ENCODE measurements around the gene ACTR3. TPM values are rescaled to one million over a fixed set of nuclear protein-coding genes. Genes with fewer than 3 reads are reported as not detected.

ACTR3 gene
- total and polyA plus RNA-seq, 2 of the 4 experiments (the other 2 are of a cell fraction), result 246 to 307 TPM

DNA sequence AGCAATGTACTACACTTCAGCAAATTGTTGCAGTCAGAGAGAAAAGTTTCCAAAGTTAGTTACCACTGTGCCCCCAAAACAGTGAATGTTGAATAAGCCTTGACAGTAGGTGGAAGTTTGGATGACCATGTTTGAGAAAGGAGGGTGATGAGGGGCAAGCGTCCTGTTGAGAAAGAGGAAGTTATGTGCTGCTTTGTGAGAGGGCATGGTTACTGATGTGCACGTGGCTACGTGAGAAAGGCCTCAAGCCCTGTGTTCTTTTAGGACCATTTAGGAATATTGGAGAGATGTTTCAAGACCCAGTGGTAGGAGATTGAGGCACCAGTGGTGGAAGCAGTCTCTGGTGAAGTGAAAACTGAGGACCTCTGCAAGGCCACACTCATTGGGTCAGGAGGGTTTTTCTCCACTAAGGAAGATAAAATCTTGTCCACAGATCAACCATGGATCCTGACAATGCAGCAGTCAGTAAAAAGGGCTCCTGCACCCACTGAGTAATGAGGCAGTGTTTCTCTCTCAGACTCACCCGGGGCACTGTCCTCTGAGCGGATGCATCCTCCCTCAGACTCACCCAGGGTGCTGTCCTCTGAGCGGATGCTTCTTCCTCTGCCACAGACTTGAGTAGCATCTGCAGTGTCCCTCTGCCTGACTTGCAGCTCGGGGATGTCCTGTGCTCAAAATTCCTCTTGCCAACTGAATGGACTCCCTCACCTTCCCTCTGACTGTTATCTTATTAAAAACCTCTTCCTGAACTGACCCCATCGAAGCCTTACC is 34.7 kb upstream of the ACTR3 start:
- H3K23ac ChIP-seq (ENCODE audit: low read depth, low read length), result no peak overlapping the region
- no peak overlapping the region for H4K8ac ChIP-seq (ENCODE audit: low read depth in 2 of 2, low read length in 2 of 2)
- no peak overlapping the region for H2AK5ac ChIP-seq (ENCODE audit: low read depth, low read length)
- H2BK5ac ChIP-seq (ENCODE audit: low read depth, low read length, poor library complexity, severe bottlenecking), result no peak overlapping the region
- POLR2A ChIA-PET (ENCODE audit: unreplicated experiment), result no interaction called here
- no peak for TF ChIP-seq RCOR1 (IDR thresholded peaks at IDR 0.05; ENCODE audit: insufficient replicate concordance, low read length)
- no peak for TF ChIP-seq FOS (IDR thresholded peaks at IDR 0.05; ENCODE audit: low read depth, low read length)
- WGBS, 2 experiments (ENCODE audit: extremely low coverage in 2 of 2, insufficient read length in 1 of 2), result 96% methylated on average over 5 of the region's 8 CpGs; no CpG with 5 or more reads in 1 of the 2 experiments
- in situ Hi-C loops (cut with MboI; ENCODE audit: low sequenced_read_pairs), result no loop called here
- dilution Hi-C loops (cut with HindIII; ENCODE audit: low sequenced_read_pairs, unreplicated experiment), result no loop called here
- H3K9me1 ChIP-seq (ENCODE audit: insufficient read depth, low read length), result no peaks in the 10 kb centered on the region
- H3K9ac ChIP-seq (ENCODE audit: low read depth, low read length), result no peak overlapping the region
- no peak overlapping the region for H2BK15ac ChIP-seq (ENCODE audit: low read depth, low read length)
- intact Hi-C loops (cut with micrococcal nuclease), result no loop called here
- H3K27me3 ChIP-seq (ENCODE audit: control insufficient read depth, insufficient read depth, low read length), result no peaks in the 10 kb centered on the region
- H2BK20ac ChIP-seq (ENCODE audit: low read depth, low read length), result no peak overlapping the region
- no peaks in the 10 kb centered on the region for H3K79me1 ChIP-seq (ENCODE audit: low read depth in 1 of 2, low read length in 2 of 2)
- no peak overlapping the region for H3K4me3 ChIP-seq (ENCODE audit: insufficient read depth, low read depth, low read length)
- H3K14ac ChIP-seq (replicated peaks; ENCODE audit: low read depth, low read length), result no peak overlapping the region
- no peak overlapping the region for H4K5ac ChIP-seq (ENCODE audit: low read depth, low read length)
- no peak overlapping the region for H3K27ac ChIP-seq (ENCODE audit: insufficient read depth, low read length)
- no peak overlapping the region for H3K18ac ChIP-seq (ENCODE audit: low read depth, low read length)
- peaks cover 4% of the 10 kb centered on the region; the same call in 1 of the 2 replicates for H3K4me1 ChIP-seq (ENCODE audit: control insufficient read depth, insufficient read depth, low read length)
- H2BK120ac ChIP-seq (ENCODE audit: low read depth, low read length), result no peak overlapping the region
- H3K4me2 ChIP-seq (ENCODE audit: low read depth, low read length), result no peak overlapping the region
- no peak overlapping the region for H2AFZ ChIP-seq (replicated peaks; ENCODE audit: low read length, poor library complexity)
- CTCF ChIA-PET, result no interaction called here
- DNase-seq, result no peak
- no peak overlapping the region for H3K56ac ChIP-seq (ENCODE audit: extremely low read depth, insufficient read depth, low read length)
- H4K20me1 ChIP-seq (ENCODE audit: insufficient read depth, low read length), result no peaks in the 10 kb centered on the region
- no peaks in the 10 kb centered on the region for H3K36me3 ChIP-seq (ENCODE audit: control insufficient read depth, insufficient read depth, low read length)
- no peaks in the 10 kb centered on the region for H3K9me3 ChIP-seq (ENCODE audit: control insufficient read depth, insufficient read depth, low read length)
- no peak overlapping the region for H2AK9ac ChIP-seq (replicated peaks; ENCODE audit: low read depth, low read length, poor library complexity)
- BruUV-seq (replicated peaks), result no TSS peak
- ATAC-seq (ENCODE audit: low read depth), result no peak
- H4K91ac ChIP-seq (ENCODE audit: insufficient read depth, low read depth, low read length), result no peak overlapping the region
- H3K4ac ChIP-seq (ENCODE audit: low read depth, low read length), result no peak overlapping the region
